MG63 (cell line): ENCODE results near the gene SERPINB1. TPM values are rescaled to one million over a fixed set of nuclear protein-coding genes. Genes with fewer than 3 reads are reported as not detected.
"Not testable (repeated sequence)": the region's sequence is repeated elsewhere in the genome, so short reads cannot be mapped to it uniquely, and the experiment has no call there.

Experiments used
- DNase-seq: peaks from one replicate; pipeline ENCODE4 v3.0.0-alpha.2; 2020
- H3K27me3 ChIP-seq: fragments of 250-450 bp; sonication (Bioruptor Pico); 2 replicates; pipeline ENCODE4 v1.5.1; 2020; ENCODE audit warnings: mild to moderate bottlenecking, moderate library complexity
- H3K36me3 ChIP-seq: fragments of 250-450 bp; sonication (Bioruptor Pico); 2 replicates; pipeline ENCODE4 v1.5.1; 2020; ENCODE audit warnings: mild to moderate bottlenecking, moderate library complexity
- H3K4me3 ChIP-seq: fragments of 250-450 bp; sonication (Bioruptor Pico); 2 replicates; pipeline ENCODE4 v1.5.1; 2020; ENCODE audit warnings: mild to moderate bottlenecking, moderate library complexity
- H3K9me3 ChIP-seq: fragments of 250-450 bp; sonication (Bioruptor Pico); 2 replicates; pipeline ENCODE4 v1.5.1; 2020; ENCODE audit warnings: mild to moderate bottlenecking, moderate library complexity
- total RNA-seq: library from RNA; depleted of rRNA; stranded (reverse); fragments of >200 nt; shearing (Covaris generic); gene quantifications from 2 replicates; pipeline ENCODE4 v1.2.3, GENCODE V29; 2014; ENCODE audit warnings: low replicate concordance

The SERPINB1 gene
- total RNA-seq, 1 experiment from 2014 or later: 12.0 TPM

DNA sequence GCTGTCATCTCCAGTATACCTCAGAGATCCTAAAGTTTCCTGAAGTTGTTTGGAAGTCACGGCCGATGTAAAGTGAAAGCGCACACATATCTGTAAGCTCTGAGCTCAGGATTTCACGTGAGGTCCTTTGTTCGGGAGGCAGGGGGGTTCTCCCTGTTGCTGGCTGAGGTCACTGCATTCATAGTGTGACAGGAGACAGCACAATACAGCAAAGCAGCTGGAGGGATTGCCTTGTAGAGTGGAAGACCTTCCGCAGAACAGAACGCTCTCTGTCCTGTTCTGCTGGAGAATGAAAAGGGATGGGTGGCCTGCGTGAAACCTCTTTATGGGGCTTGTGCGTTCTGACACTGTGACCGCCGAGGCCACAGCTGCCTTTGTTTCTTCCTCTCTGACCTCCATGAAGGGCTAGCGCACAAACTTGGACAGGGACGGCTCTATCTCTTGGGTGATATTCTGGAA, 13.4 kb upstream of the SERPINB1 start:
- no peak for DNase-seq
- Histone ChIP-seq H3K9me3 (no peaks in the 10 kb centered on the region), H3K4me3 (no peak overlapping the region), H3K36me3 (no peaks in the 10 kb centered on the region), H3K27me3 (no peaks in the 10 kb centered on the region)

DNA sequence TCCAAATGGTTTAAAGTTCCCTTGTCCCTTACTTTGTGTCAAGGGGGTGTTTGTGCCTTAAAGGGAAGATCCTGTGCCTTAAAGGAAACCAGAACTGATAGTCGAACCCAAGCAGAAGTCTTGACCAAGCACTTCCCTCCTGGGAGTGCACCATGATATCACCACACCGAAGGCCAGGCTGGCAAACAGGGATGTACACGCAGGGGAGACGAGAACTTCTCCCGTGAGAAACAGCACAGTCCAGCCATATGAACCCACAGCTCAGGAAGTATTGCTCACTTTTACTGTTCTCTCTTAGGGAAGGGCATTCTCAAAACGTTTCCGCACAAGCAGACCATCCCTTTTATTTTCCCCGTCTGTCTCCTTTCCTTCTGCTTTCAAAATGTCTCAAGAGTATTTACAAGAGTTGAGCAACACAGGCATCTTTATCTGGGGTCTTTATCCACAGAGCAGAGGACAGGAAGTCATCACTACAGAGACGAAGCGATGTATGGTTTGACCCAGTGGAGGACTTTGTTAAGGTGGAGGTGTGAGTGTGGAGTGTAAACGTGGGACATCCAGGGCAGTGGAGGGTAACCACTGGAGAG, 12.8 kb upstream of the SERPINB1 start:
- no peaks in the 10 kb centered on the region for H3K27me3 ChIP-seq
- no peak for DNase-seq
- H3K36me3 ChIP-seq: no peaks in the 10 kb centered on the region
- H3K9me3 ChIP-seq: no peaks in the 10 kb centered on the region
- peak overlapping the region; percentile 46 for H3K4me3 ChIP-seq

DNA sequence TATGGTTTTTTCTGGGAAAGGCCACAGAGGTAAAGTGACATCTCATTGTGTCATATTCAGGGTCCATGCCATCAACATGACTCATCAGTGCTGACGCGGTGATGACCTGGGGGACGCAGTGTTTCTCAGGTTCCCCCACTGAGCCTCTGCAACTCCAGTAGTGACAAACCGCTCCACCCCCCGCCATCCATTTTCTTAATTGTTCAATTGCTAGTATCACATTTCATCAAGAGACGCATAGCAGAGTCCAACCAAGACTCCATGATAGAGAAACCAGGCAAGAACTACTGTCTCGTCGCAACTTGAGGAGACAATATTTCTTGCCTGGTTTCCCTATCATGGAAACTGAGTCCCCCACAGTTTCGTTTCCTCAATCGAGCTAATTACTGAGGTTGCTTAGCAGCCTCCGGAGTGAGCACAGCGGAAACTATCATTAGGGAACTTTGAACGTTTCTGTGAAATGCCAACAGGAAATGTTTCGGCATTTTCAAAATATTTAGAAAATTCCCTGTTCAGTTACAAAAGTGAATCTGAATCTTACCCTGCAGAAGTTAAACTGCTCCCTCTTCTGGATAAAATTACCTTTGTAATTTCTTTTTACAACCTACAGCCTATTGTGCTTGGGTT, 12.2 kb upstream of the SERPINB1 start:
- Histone ChIP-seq H3K27me3 (no peaks in the 10 kb centered on the region), H3K36me3 (no peaks in the 10 kb centered on the region), H3K9me3 (no peaks in the 10 kb centered on the region), H3K4me3 (peak overlapping the region; percentile 46)
- peak; percentile 31 for DNase-seq

DNA sequence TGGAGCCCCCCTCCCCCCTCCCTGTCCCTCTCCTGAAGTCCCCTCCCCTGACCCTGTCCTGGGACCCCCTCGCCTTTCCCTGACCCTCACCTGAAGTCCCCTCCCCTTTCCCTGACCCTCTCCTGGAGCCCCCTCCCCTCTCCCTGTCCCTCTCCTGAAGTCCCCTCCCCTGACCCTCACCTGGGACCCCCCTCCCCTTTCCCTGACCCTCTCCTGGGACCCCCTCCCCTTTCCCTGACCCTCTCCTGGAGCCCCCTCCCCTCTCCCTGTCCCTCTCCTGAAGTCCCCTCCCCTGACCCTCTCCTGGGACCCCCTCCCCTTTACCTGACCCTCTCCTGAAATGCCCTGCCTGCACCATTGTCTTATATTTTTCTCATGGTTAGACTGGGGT, 11.7 kb upstream of the SERPINB1 start:
- H3K4me3 ChIP-seq, H3K9me3 ChIP-seq, H3K27me3 ChIP-seq, DNase-seq, H3K36me3 ChIP-seq: not testable (repeated sequence)

DNA sequence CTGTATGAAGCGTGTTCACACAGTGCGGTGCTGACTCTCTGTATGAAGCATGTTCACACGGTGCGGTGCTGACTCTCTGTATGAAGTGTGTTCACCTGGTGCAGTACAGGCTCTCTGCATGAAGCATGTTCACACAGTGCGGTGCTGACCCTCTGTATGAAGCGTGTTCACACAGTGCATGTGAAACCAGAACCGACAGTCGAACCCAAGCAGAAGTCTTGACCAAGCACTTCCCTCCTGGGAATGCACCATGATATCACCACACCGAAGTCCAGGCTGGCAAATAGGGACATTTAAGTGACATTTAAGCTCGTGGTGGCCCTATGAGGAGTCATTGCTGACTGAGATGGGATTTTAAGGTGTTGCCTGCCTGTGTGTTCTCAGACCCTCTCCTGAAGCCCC, 11.3 kb upstream of the SERPINB1 start:
- Histone ChIP-seq H3K36me3 (no peaks in the 10 kb centered on the region), H3K4me3 (no peak overlapping the region), H3K27me3 (no peaks in the 10 kb centered on the region), H3K9me3 (no peaks in the 10 kb centered on the region)
- DNase-seq: no peak

DNA sequence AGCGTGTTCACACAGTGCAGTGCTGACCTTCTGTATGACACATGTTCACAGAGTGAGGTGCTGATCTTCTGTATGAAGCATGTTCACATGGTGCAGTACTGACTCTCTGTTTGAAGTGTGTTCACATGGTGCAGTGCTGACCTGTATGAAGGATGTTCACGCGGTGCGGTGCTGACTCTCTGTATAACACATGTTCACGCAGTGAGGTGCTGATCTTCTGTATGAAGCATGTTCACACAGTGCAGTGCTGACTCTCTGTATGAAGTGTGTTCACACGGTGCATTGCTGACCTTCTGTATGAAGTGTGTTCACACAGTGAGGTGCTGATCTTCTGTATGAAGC, 10.8 kb upstream of the SERPINB1 start:
- Histone ChIP-seq H3K4me3 (no peak overlapping the region), H3K36me3 (no peaks in the 10 kb centered on the region), H3K9me3 (no peaks in the 10 kb centered on the region), H3K27me3 (no peaks in the 10 kb centered on the region)
- no peak for DNase-seq

DNA sequence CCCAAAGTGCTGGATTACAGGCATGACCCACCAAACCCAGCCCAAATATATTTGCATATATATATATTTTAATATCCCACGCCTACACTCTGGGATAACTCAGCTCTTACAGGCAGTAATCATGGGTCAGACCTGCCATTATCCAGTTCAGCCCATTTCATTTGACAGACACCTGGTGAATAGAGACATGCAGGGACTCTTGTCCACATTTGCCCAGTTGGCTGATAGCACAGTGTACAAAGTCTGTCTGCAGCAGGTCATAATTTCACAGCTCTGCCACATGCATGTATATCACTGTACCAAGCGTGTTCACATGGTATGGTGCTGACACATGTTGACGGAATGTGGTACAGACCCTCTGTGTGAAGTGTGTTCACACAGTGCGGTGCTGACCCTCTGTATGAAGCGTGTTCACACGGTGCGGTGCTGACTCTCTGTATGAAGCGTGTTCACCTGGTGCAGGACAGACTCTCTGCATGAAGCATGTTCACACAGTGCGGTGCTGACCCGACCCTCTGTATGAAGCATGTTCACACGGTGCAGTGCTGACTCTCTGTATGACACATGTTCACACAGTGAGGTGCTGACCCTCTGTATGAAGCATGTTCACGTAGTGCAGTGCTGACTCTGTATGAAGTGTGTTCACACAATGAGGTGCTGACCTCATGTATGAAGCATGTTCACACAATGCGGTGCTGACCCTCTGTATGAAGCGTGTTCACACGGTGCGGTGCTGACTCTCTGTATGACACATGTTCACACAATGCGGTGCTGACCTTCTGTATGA, 10.3 kb upstream of the SERPINB1 start:
- DNase-seq: no peak
- no peak overlapping the region for H3K4me3 ChIP-seq
- H3K27me3 ChIP-seq: no peaks in the 10 kb centered on the region
- H3K9me3 ChIP-seq: no peaks in the 10 kb centered on the region
- H3K36me3 ChIP-seq: no peaks in the 10 kb centered on the region

DNA sequence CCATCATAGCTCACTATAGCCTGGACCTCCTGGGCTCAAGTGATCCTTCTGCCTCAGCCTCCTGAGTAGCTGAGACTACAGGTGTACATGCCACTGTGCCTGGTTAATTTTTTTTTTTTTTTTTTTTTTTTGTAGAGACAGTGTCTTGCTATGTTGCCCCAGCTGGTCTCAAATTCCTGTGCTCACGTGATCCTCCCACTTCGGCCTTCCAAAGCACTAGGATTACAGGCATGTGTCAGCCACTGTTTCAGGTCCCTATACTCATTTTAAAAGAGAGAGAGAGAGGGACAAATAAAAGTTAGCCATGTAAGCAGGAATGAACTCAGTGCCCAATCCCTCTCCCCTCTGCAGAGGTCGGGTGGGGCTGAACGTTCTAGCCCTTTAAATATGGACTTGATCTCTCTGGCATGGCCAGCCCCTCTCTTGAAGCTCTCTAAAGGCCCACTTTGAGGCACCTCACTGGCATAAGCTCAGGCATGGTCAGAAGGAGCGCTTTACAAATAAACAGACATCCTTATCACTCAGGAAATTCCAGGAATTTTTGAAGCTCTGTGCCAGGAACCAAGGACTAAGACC, 9.0 kb upstream of the SERPINB1 start:
- Histone ChIP-seq H3K36me3 (no peaks in the 10 kb centered on the region), H3K4me3 (no peak overlapping the region), H3K27me3 (no peaks in the 10 kb centered on the region), H3K9me3 (no peaks in the 10 kb centered on the region)
- peak; percentile 26 for DNase-seq

DNA sequence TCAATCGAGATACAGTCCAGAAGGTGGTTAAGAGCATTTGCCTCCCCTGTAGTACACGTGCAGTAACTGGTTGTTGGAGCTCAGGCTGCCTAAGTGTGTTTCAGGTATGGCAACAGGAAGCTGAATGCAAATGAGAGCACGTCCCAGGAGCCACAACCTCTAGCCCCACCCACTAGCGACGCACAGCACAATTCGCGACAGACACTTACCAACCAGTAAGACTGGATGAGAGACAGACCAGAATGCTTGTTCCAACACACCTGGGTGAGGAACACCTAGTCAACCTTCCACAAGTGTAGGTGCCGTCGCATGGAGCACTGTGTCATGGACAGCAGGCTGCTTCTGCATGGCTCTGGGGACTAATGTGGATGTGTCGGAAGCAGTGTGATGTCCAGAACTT, 7.2 kb upstream of the SERPINB1 start:
- Histone ChIP-seq H3K36me3 (no peaks in the 10 kb centered on the region), H3K27me3 (no peaks in the 10 kb centered on the region), H3K4me3 (no peak overlapping the region), H3K9me3 (no peaks in the 10 kb centered on the region)
- DNase-seq: no peak

DNA sequence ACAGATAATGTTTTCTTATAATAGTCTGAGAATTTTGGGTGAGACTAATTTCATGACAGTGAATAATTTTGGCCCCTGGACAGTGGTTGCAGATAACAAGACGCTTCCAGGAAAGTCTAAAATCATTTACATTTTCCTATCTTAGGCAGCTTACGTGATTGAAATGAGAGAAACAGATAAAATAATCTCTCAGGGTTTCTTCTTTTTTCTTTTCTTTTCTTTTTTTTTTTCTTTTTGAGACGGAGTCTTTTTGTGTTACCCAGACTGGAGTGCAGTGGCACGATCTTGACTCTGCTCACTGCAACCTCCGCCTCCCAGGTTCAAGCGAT, 4.2 kb upstream of the SERPINB1 start:
- Histone ChIP-seq H3K9me3 (no peaks in the 10 kb centered on the region), H3K36me3 (no peaks in the 10 kb centered on the region), H3K4me3 (no peak overlapping the region), H3K27me3 (no peaks in the 10 kb centered on the region)
- DNase-seq: no peak

DNA sequence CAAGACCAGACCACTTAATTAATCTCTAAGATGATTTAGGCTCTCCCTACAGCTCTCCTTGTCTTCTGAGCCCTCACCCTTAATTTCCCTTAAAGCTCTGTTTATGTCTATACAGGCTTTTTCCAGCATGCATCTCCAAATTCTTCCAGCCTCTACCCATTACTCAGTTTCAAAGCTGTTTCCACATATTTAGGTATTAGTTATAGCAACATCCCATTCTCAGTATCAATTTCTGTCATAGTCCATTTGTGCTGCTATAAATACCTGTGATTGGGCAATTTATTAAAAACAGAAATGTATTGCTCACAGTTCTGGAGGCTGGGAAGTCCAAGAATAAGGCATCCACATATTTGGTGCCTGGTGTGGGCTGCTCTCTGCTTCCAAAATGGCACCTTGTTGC, 2.3 kb upstream of the SERPINB1 start:
- no peak for DNase-seq
- Histone ChIP-seq H3K4me3 (no peak overlapping the region), H3K9me3 (no peaks in the 10 kb centered on the region), H3K36me3 (no peaks in the 10 kb centered on the region), H3K27me3 (no peaks in the 10 kb centered on the region)

DNA sequence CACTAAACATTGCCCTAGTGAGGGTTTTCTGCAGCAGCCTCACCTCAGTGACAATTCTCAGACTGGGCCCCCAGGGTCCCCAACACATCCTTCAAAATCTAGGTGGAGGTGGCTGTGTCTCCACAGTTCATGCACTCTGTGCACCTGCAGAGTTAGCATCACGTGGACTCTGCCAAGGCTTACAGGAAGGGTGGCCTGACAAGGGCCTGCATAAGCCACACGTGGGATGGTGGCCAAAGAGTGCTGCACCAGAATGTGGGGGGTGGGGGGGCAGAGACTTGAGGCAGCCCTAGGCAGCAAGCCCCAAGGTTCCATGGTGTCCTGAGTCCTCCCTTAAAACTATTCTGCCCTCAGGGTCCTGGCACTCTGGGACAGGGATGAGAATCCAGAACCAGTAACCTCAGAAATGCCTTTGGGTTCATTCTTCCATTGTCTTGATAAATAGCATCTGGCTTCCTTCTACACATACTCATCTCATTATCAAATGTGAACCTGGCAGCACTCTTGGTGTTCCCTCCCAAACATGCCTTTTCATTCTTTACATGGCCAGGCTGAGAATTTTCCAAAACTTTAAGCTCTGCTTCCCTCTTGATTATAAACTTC, 1.6 kb upstream of the SERPINB1 start:
- Histone ChIP-seq H3K27me3 (no peaks in the 10 kb centered on the region), H3K4me3 (no peak overlapping the region), H3K36me3 (peaks cover 2% of the 10 kb centered on the region; the same call in 1 of the 2 replicates), H3K9me3 (no peaks in the 10 kb centered on the region)
- no peak for DNase-seq

DNA sequence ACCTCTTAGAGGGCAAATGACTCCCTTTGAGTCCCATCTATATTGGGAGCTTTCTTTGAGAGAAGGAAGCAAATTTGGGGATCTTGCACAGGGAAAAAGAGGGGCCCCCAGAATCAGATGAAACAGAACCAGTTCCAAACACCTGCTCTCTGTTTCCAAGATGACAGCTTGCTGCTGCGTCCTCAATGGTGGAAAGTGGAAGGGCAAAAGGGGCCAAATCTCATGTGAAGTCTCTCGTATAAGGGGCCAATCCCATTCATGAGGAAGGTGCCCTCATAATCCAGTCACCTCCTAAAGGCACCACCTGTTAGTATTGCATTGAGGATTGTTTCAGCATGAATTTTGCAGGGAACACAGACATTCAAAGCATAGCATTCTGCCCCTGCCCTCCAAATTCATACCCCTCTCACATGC, 483 bp upstream of the SERPINB1 start:
- H3K4me3 ChIP-seq: peak overlapping the region; percentile 50
- no peaks in the 10 kb centered on the region for H3K27me3 ChIP-seq
- H3K9me3 ChIP-seq: no peaks in the 10 kb centered on the region
- DNase-seq: no peak
- H3K36me3 ChIP-seq: peaks cover 8% of the 10 kb centered on the region; the same call in 1 of the 2 replicates

DNA sequence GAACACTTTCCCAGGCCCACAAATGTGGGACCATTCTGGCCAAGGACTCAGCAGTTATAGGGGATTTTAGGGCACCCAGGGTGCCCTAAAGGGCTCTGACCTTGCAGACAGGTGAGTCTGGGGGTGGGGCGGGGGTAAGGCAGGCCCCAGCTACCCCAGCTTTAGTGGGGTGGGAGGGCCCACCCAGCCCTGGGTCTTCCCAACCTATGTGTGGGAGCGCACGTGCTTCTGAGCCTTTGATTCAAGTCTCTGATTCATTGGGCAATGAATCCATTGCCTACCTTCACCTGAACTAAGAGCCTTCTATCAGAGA, 958 bp downstream of the SERPINB1 start:
- DNase-seq: no peak

DNA sequence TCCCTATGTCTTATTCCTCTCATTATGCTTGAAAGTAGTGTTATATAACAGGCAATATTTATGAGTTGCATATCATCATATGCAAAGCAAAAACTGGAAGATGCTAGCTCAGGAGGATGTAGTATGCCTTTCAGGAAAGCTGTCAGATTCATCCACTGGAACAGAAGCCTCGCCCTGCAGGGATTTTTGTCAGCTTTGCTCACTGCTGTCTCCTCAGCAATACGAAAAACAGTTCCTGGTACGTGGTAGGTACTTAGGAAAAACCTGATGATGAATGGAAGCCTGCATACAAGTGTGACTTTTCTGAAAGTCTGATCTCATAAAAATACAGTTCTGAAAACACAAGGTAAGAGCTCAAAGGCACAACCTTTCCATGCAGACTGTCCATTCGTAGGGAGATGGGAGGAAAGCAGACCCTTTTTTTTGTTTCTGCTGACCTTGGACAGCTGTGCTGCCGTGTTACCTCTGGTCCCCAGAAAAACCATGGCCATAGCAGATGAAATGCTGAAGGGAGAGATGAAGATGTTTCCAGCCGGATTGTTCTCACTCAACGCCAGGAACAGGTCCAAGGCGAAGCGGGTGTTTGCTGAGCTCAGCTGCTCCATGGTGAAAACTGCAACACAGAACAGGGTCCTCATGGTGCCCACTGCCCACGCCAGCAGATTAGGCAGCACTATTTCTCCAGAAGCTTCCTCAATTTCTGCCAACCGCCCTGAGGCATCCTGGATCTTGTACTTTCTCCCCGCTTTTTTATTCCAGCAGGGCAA, 1.5 kb downstream of the SERPINB1 start:
- Histone ChIP-seq H3K27me3 (no peaks in the 10 kb centered on the region), H3K9me3 (no peaks in the 10 kb centered on the region), H3K4me3 (no peak overlapping the region), H3K36me3 (peaks cover 8% of the 10 kb centered on the region; the same call in 1 of the 2 replicates)
- DNase-seq: no peak

More for the DNA sequence above, 958 bp downstream of the SERPINB1 start:
- Histone ChIP-seq H3K36me3 (peaks cover 8% of the 10 kb centered on the region; the same call in 1 of the 2 replicates), H3K9me3 (no peaks in the 10 kb centered on the region), H3K4me3 (peak overlapping the region; percentile 50), H3K27me3 (no peaks in the 10 kb centered on the region)

DNA sequence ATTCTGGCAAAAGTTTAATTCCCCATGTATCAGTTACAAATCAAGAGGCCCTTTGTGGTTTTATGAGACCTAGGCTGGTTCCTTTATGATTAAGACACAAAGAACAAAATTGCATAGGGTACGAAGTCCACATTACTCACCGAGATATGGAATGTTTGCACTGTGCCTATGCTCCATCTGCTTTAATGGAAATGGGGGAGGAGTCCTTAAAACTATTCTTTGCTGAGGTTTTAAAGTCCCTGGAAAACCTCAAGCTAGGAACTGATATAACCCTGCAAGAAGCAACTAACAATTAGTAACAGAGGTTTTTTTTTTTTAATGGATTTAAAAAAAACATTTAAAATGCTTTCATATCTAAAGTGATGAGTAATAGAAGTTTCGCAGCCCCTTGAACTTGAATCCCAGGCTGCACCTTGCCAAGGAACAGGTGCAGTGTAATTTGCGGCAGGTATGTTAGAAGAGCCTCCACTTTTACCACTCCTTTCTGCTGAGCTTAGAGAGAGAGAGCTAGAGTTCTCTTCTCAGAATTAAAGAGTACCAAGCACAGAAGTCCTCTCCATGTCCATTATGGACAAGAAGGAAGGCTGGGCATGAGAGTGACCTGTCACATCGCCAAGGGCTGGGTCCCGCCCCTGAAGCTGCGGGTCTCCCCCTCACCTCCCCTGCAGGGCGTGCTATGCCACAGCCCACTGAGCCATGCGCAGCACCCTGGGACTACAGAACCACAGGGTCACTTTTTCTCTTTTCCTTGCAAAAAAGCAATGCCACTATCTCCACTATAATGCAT, 2.3 kb downstream of the SERPINB1 start:
- Histone ChIP-seq H3K4me3 (no peak overlapping the region), H3K27me3 (no peaks in the 10 kb centered on the region), H3K9me3 (no peaks in the 10 kb centered on the region), H3K36me3 (peaks cover 8% of the 10 kb centered on the region; the same call in 1 of the 2 replicates)
- DNase-seq: no peak
